GM18499 (cell line): ENCODE results near the gene RUNX1.

Experiments
- ATAC-seq: cut with Tn5 transposase; IDR thresholded peaks from one replicate; pipeline ENCODE4 v1.9.1; 2021; ENCODE audit warnings: moderate number of reproducible peaks; ENCODE audit not compliant: insufficient read depth, unreplicated experiment

RUNX1 gene

GRCh38 chr21:34935452-34935851 lies 113.7 kb downstream of the RUNX1 start:
- no peak for ATAC-seq

GRCh38 chr21:34934350-34934749 lies 114.8 kb downstream of the RUNX1 start:
- ATAC-seq: no peak

GRCh38 chr21:34933609-34934335 lies 115.3 kb downstream of the RUNX1 start:
- no peak for ATAC-seq

GRCh38 chr21:34932233-34932632 lies 116.9 kb downstream of the RUNX1 start:
- ATAC-seq: no peak

- no peak for ATAC-seq
Measured at GRCh38 chr21:34930971-34931370, 118.1 kb downstream of the RUNX1 start.

- no peak for ATAC-seq
Measured at GRCh38 chr21:34928637-34929036, 120.5 kb downstream of the RUNX1 start.

- no peak for ATAC-seq
Measured at GRCh38 chr21:34927992-34928391, 121.1 kb downstream of the RUNX1 start.

GRCh38 chr21:34926803-34927467 lies 122.2 kb downstream of the RUNX1 start:
- no peak for ATAC-seq

- no peak for ATAC-seq
Measured at GRCh38 chr21:34925597-34925996, 123.5 kb downstream of the RUNX1 start.

- ATAC-seq: no peak
Measured at GRCh38 chr21:34924771-34925419, 124.2 kb downstream of the RUNX1 start.

GRCh38 chr21:34924194-34924593 lies 124.9 kb downstream of the RUNX1 start:
- no peak for ATAC-seq

GRCh38 chr21:34923626-34924025 lies 125.5 kb downstream of the RUNX1 start:
- no peak for ATAC-seq

- ATAC-seq: no peak
Measured at GRCh38 chr21:34923202-34923601, 125.9 kb downstream of the RUNX1 start.

GRCh38 chr21:34922479-34922878 lies 126.6 kb downstream of the RUNX1 start:
- ATAC-seq: no peak

- no peak for ATAC-seq
Measured at GRCh38 chr21:34921151-34921550, 128.0 kb downstream of the RUNX1 start.

GRCh38 chr21:34919406-34919805 lies 129.7 kb downstream of the RUNX1 start:
- no peak for ATAC-seq

GRCh38 chr21:34916446-34916845 lies 132.7 kb downstream of the RUNX1 start:
- ATAC-seq: no peak

- ATAC-seq: no peak
Measured at GRCh38 chr21:34915364-34915841, 133.7 kb downstream of the RUNX1 start.

GRCh38 chr21:34914239-34914638 lies 134.9 kb downstream of the RUNX1 start:
- ATAC-seq: no peak

GRCh38 chr21:34913811-34914210 lies 135.3 kb downstream of the RUNX1 start:
- no peak for ATAC-seq
